ENCODE data around the gene TGIF2.

- TF ChIP-seq CTCF (IDR thresholded peaks at IDR 0.05): no peak
- TF ChIP-seq POLR2A (IDR thresholded peaks at IDR 0.05): no peak
These were observed 50.9 kb downstream of the TGIF2 start for GRCh38 chr20:36624068-36624943.

Measured in heart left ventricle (tissue), 13 donors.